Measurements from ENCODE around the gene ZNF195.
"Not testable (repeated sequence)": the region's sequence is repeated elsewhere in the genome, so short reads cannot be mapped to it uniquely, and the experiment has no call there.

DNA sequence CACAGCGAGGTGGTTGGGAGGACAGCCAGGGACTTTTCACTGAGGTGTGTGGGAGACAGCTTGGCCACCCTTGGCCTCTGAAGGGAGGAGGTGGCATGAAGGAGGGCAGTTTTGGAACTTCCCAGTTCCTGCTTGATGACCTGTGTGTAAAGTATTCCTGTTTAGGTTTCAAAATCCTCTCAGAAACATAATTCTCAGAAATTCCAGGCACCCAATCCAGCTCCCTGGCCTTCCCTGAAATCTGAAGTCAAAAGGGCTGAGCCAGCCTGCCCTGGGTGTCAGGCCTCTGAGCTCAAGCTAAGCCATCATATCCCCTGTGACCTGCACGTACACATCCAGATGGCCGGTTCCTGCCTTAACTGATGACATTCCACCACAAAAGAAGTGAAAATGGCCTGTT, 19.6 kb upstream of the ZNF195 start:
- not testable (repeated sequence) for TF ChIP-seq POLR2A (IDR thresholded peaks at IDR 0.05)
- TF ChIP-seq, protein P1, sequence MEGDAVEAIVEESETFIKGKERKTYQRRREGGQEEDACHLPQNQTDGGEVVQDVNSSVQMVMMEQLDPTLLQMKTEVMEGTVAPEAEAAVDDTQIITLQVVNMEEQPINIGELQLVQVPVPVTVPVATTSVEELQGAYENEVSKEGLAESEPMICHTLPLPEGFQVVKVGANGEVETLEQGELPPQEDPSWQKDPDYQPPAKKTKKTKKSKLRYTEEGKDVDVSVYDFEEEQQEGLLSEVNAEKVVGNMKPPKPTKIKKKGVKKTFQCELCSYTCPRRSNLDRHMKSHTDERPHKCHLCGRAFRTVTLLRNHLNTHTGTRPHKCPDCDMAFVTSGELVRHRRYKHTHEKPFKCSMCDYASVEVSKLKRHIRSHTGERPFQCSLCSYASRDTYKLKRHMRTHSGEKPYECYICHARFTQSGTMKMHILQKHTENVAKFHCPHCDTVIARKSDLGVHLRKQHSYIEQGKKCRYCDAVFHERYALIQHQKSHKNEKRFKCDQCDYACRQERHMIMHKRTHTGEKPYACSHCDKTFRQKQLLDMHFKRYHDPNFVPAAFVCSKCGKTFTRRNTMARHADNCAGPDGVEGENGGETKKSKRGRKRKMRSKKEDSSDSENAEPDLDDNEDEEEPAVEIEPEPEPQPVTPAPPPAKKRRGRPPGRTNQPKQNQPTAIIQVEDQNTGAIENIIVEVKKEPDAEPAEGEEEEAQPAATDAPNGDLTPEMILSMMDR (IDR thresholded peaks at IDR 0.05): not testable (repeated sequence)
